PC-3 (cell line): ENCODE measurements around the gene CENPF. TPM values are rescaled to one million over a fixed set of nuclear protein-coding genes. Genes with fewer than 3 reads are reported as not detected.

Experiments used
- ATAC-seq: fragments of 200-7000 bp; cut with Tn5 transposase; 2 replicates; pipeline ENCODE4 v1.9.1; 2020; ENCODE audit warnings: mild to moderate bottlenecking, moderate library complexity
- BruUV-seq: library from RNA; stranded (reverse); fragments of 400-500 nt; replicated peaks from 2 replicates; lab custom pipeline; 2021; lab: Mats Ljungman, UMichigan
- CTCF ChIA-PET: fragments of 300-600 bp; sonication (Branson Sonifier 250); formaldehyde crosslinking; loops from one replicate; lab custom pipeline; 2022; ENCODE audit warnings: antibody characterized with exemption; lab: Charles Lee
- POLR2A ChIA-PET: fragments of 300-600 bp; sonication (Branson Sonifier 250); formaldehyde crosslinking; loops from one replicate; lab custom pipeline; 2022; ENCODE audit warnings: antibody characterized with exemption; ENCODE audit not compliant: unreplicated experiment; lab: Charles Lee
- DNase-seq: peaks from one replicate; pipeline ENCODE4 v3.0.0-alpha.2; 2015
- H2AFZ ChIP-seq: fragments of 300-600 bp; sonication (generic); 2 replicates; pipeline ENCODE4 v1.6.0; 2016; ENCODE audit warnings: antibody characterized with exemption, low read length
- H3F3A ChIP-seq: fragments of 300-600 bp; sonication (generic); one replicate; pipeline ENCODE4 v1.6.0; 2017; ENCODE audit warnings: antibody characterized with exemption, low read length, control low read depth, mild to moderate bottlenecking; ENCODE audit not compliant: unreplicated experiment
- H3K27ac ChIP-seq: fragments of 300-600 bp; sonication (generic); 2 replicates; pipeline ENCODE4 v1.5.1; 2016; ENCODE audit warnings: mild to moderate bottlenecking, low read length
- H3K27me3 ChIP-seq: fragments of 300-600 bp; sonication (generic); 2 replicates; pipeline ENCODE4 v1.6.1; 2016; ENCODE audit warnings: low read length, mixed read lengths
- H3K36me3 ChIP-seq: fragments of 300-600 bp; sonication (generic); 2 replicates; pipeline ENCODE4 v1.6.1; 2016; ENCODE audit warnings: low read depth, mixed run types, low read length, mixed read lengths
- H3K4me1 ChIP-seq: fragments of 300-600 bp; sonication (generic); 2 replicates; pipeline ENCODE4 v1.5.1; 2016; ENCODE audit warnings: low read length; ENCODE audit not compliant: insufficient read depth
- H3K4me2 ChIP-seq: fragments of 300-600 bp; sonication (generic); 2 replicates; pipeline ENCODE4 v1.6.0; 2016; ENCODE audit warnings: low read length
- H3K4me3 ChIP-seq: fragments of 300-600 bp; sonication (generic); 2 replicates; pipeline ENCODE4 v1.5.1; 2016; ENCODE audit warnings: mild to moderate bottlenecking, low read length, mixed read lengths
- H3K79me2 ChIP-seq: fragments of 300-600 bp; sonication (generic); 2 replicates; pipeline ENCODE4 v1.6.1; 2017; ENCODE audit warnings: low read length, mixed read lengths
- H3K9ac ChIP-seq: fragments of 300-600 bp; sonication (generic); 2 replicates; pipeline ENCODE4 v1.6.0; 2016; ENCODE audit warnings: mild to moderate bottlenecking, low read length
- H3K9me2 ChIP-seq: fragments of 300-600 bp; sonication (generic); replicated peaks from 2 replicates; pipeline ENCODE4 v1.6.1; 2016; ENCODE audit warnings: mixed run types, low read length, mixed read lengths
- H3K9me3 ChIP-seq: fragments of 300-600 bp; sonication (generic); 2 replicates; pipeline ENCODE4 v1.6.1; 2016; ENCODE audit warnings: low read length, mixed read lengths
- H4K20me1 ChIP-seq: fragments of 300-600 bp; sonication (generic); 2 replicates; pipeline ENCODE4 v1.6.1; 2016; ENCODE audit warnings: low read length, mixed read lengths
- EZH2 ChIP-seq: fragments of 300-600 bp; sonication (generic); IDR thresholded peaks from one replicate; pipeline ENCODE4 v1.6.1; 2017; ENCODE audit warnings: antibody characterized with exemption, mild to moderate bottlenecking, low read length; ENCODE audit not compliant: unreplicated experiment
- EZH2phosphoT487 ChIP-seq: fragments of 300-600 bp; sonication (generic); IDR thresholded peaks from 2 replicates; pipeline ENCODE4 v1.6.1; 2018; ENCODE audit warnings: mild to moderate bottlenecking, antibody characterized with exemption, low read length, borderline replicate concordance
- intact Hi-C: fragments of 100-400 bp; cut with micrococcal nuclease; formaldehyde crosslinking; loops from 2 replicates; pipeline ENCODE4 v1.9.0; 2023
- total RNA-seq: library from RNA; depleted of rRNA; stranded (reverse); fragments of >200 nt; gene quantifications from 2 replicates; pipeline ENCODE4 v1.2.3, GENCODE V29; 2014
- TF ChIP-seq, protein P1 (sequence below): fragments of 300-600 bp; sonication (generic); conservative IDR thresholded peaks from 2 replicates; pipeline ENCODE4 v1.5.1; 2017; ENCODE audit warnings: antibody characterized with exemption, low read depth, mild to moderate bottlenecking, low read length

CENPF gene
- total RNA-seq, 1 experiment from 2014 or later: 92.6 TPM

- no peak overlapping the region for H3K27ac ChIP-seq
- TF ChIP-seq EZH2phosphoT487: no peak
- TF ChIP-seq EZH2: no peak
- TF ChIP-seq, protein P1, sequence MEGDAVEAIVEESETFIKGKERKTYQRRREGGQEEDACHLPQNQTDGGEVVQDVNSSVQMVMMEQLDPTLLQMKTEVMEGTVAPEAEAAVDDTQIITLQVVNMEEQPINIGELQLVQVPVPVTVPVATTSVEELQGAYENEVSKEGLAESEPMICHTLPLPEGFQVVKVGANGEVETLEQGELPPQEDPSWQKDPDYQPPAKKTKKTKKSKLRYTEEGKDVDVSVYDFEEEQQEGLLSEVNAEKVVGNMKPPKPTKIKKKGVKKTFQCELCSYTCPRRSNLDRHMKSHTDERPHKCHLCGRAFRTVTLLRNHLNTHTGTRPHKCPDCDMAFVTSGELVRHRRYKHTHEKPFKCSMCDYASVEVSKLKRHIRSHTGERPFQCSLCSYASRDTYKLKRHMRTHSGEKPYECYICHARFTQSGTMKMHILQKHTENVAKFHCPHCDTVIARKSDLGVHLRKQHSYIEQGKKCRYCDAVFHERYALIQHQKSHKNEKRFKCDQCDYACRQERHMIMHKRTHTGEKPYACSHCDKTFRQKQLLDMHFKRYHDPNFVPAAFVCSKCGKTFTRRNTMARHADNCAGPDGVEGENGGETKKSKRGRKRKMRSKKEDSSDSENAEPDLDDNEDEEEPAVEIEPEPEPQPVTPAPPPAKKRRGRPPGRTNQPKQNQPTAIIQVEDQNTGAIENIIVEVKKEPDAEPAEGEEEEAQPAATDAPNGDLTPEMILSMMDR: no peak
- no TSS peak for BruUV-seq
- H3F3A ChIP-seq: no peaks in the 10 kb centered on the region
- H2AFZ ChIP-seq: no peak overlapping the region
- H3K36me3 ChIP-seq: peaks cover 84% of the 10 kb centered on the region
- ATAC-seq (no peak), DNase-seq (no peak)
- H3K4me3 ChIP-seq: no peak overlapping the region
- no peaks in the 10 kb centered on the region for H3K9me2 ChIP-seq
- intact Hi-C loops: no loop called here
- peaks cover 4% of the 10 kb centered on the region; the same call in 1 of the 2 replicates for H3K4me1 ChIP-seq
- no peaks in the 10 kb centered on the region for H3K27me3 ChIP-seq
- no peaks in the 10 kb centered on the region for H4K20me1 ChIP-seq
- no peak overlapping the region for H3K4me2 ChIP-seq
- CTCF ChIA-PET: no interaction called here
- no peaks in the 10 kb centered on the region for H3K9me3 ChIP-seq
- no peak overlapping the region for H3K9ac ChIP-seq
- POLR2A ChIA-PET: no interaction called here
- H3K79me2 ChIP-seq: no peaks in the 10 kb centered on the region
Measured at GRCh38 chr1:214632091-214632490, 29.1 kb downstream of the CENPF start.

DNA sequence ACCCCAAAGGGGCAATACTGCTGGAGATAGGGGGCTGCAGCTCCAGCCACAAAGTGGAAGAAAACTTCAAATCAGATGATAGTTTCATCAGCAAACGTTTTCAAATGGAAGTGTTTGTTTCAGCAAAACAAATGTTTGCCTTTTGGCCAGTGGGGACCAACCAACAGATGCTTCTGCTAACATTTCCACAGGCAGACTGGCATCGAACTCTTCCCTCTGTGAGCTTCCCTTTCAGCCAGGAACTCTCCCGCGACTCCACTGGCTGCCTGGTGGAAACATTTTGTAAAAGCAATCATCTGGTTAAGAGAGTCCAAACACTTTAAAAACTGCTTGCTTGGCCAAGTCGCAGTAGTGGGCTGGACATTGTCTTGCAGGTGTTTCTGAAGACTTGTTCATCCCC, 30.7 kb downstream of the CENPF start:
- no peak for ATAC-seq
- H3F3A ChIP-seq: no peaks in the 10 kb centered on the region
- H3K4me3 ChIP-seq: no peak overlapping the region
- no peaks in the 10 kb centered on the region for H4K20me1 ChIP-seq
- no peaks in the 10 kb centered on the region for H3K9me3 ChIP-seq
- H3K27me3 ChIP-seq: no peaks in the 10 kb centered on the region
- H3K79me2 ChIP-seq: no peaks in the 10 kb centered on the region
- no peak overlapping the region for H3K4me2 ChIP-seq
- peaks cover 89% of the 10 kb centered on the region for H3K36me3 ChIP-seq
- intact Hi-C loops: no loop called here
- no TSS peak for BruUV-seq
- CTCF ChIA-PET: no interaction called here
- no peak overlapping the region for H3K9ac ChIP-seq
- no peak overlapping the region for H3K27ac ChIP-seq
- POLR2A ChIA-PET: no interaction called here
- no peak for TF ChIP-seq EZH2phosphoT487
- TF ChIP-seq EZH2: no peak
- TF ChIP-seq, protein P1: no peak
- no peak overlapping the region for H2AFZ ChIP-seq
- peaks cover 18% of the 10 kb centered on the region for H3K4me1 ChIP-seq
- H3K9me2 ChIP-seq: no peaks in the 10 kb centered on the region
- no peak for DNase-seq

- H3K4me3 ChIP-seq: no peak overlapping the region
- H3K9me2 ChIP-seq: no peaks in the 10 kb centered on the region
- H3K36me3 ChIP-seq: peaks cover 89% of the 10 kb centered on the region
- no peak overlapping the region for H3K4me2 ChIP-seq
- H4K20me1 ChIP-seq: no peaks in the 10 kb centered on the region
- H2AFZ ChIP-seq: no peak overlapping the region
- POLR2A ChIA-PET: no interaction called here
- intact Hi-C loops: no loop called here
- no peak overlapping the region for H3K27ac ChIP-seq
- H3F3A ChIP-seq: no peaks in the 10 kb centered on the region
- H3K4me1 ChIP-seq: peaks cover 18% of the 10 kb centered on the region
- TF ChIP-seq, protein P1: no peak
- no peak for TF ChIP-seq EZH2
- no peak for TF ChIP-seq EZH2phosphoT487
- H3K9ac ChIP-seq: no peak overlapping the region
- DNase-seq (no peak), ATAC-seq (no peak)
- CTCF ChIA-PET: no interaction called here
- H3K27me3 ChIP-seq: no peaks in the 10 kb centered on the region
- H3K9me3 ChIP-seq: no peaks in the 10 kb centered on the region
- no peaks in the 10 kb centered on the region for H3K79me2 ChIP-seq
- no TSS peak for BruUV-seq
Measured at GRCh38 chr1:214634267-214634666, 31.3 kb downstream of the CENPF start.
